AG04450 (cell line): ENCODE measurements around the gene ZNF592. TPM values are rescaled to one million over a fixed set of nuclear protein-coding genes. Genes with fewer than 3 reads are reported as not detected.
"Not testable (repeated sequence)": the region's sequence is repeated elsewhere in the genome, so short reads cannot be mapped to it uniquely, and the experiment has no call there.

Source experiments
- CTCF ChIA-PET: fragments of 300-600, 350-600 bp; formaldehyde crosslinking; extraction: SDS; loops from one replicate; lab custom pipeline; 2022; ENCODE audit warnings: antibody characterized with exemption, inconsistent platforms; lab: Charles Lee
- POLR2A ChIA-PET: fragments of 350-600 bp; formaldehyde crosslinking; extraction: SDS; loops from one replicate; lab custom pipeline; 2021; ENCODE audit warnings: antibody characterized with exemption, inconsistent platforms; lab: Yijun Ruan, JAX
- DNase-seq: peaks from one replicate; pipeline ENCODE4 v3.0.0-alpha.2; 2011; ENCODE audit warnings: low read depth, low spot score
- H3K27ac ChIP-seq: one replicate; pipeline ENCODE4 v1.5.1; 2012; ENCODE audit warnings: low read depth, low read length, control low read depth
- H3K27me3 ChIP-seq: one replicate; pipeline ENCODE4 v1.6.0; 2012; ENCODE audit warnings: low read length; ENCODE audit not compliant: control insufficient read depth, insufficient read depth
- H3K4me3 ChIP-seq: 2 replicates; pipeline ENCODE4 v1.5.1; 2011; ENCODE audit warnings: mild to moderate bottlenecking, low read depth, low read length, control low read depth
- H3K9me3 ChIP-seq: 2 replicates; pipeline ENCODE4 v1.5.1; 2012; ENCODE audit warnings: low read length; ENCODE audit not compliant: control insufficient read depth, insufficient read depth
- CTCF ChIP-seq: IDR thresholded peaks from 2 replicates; pipeline ENCODE4 v1.5.1; 2011; ENCODE audit warnings: low read depth, low read length, control low read depth, inconsistent platforms
- polyA plus RNA-seq: library from polyadenylated mRNA; depleted of rRNA; stranded (reverse); fragments of >200 nt; gene quantifications from 2 replicates; pipeline ENCODE4 v1.2.3, GENCODE V29; 2011

Gene ZNF592
- polyA plus RNA-seq, 1 experiment = 6.2 TPM

- DNase-seq = no peak
- no peak overlapping the region for H3K27ac ChIP-seq
- H3K9me3 ChIP-seq = no peaks in the 10 kb centered on the region
- POLR2A ChIA-PET = no interaction called here
- H3K27me3 ChIP-seq = no peaks in the 10 kb centered on the region
- no peak for TF ChIP-seq CTCF
- H3K4me3 ChIP-seq = no peak overlapping the region
- CTCF ChIA-PET = no interaction called here
These were observed 7.3 kb upstream of the ZNF592 start for GRCh38 chr15:84741121-84741520.

- no peaks in the 10 kb centered on the region; the same call in 1 of the 2 replicates for H3K9me3 ChIP-seq
- CTCF ChIA-PET = interaction anchor here (0.6 to 1.0 kb wide), 4 partner anchors 89 to 181 kb away, joined by 3 to 7 read pairs (median 4); partner anchors contain the start of genes NMB and WDR73
- no peak for TF ChIP-seq CTCF
- H3K4me3 ChIP-seq = peak overlapping the region; percentile 97
- POLR2A ChIA-PET = interaction anchor here (0.6 to 1.2 kb wide), 2 partner anchors 16 to 79 kb away, joined by 3 to 4 read pairs; no protein-coding TSS in a partner anchor
- no peak for DNase-seq
- H3K27ac ChIP-seq = peak overlapping the region; percentile 89
- H3K27me3 ChIP-seq = no peaks in the 10 kb centered on the region
These were observed 747 bp upstream of the ZNF592 start for GRCh38 chr15:84747416-84748273.

- Histone ChIP-seq H3K4me3 (peak overlapping the region; percentile 97), H3K9me3 (no peaks in the 10 kb centered on the region; the same call in 1 of the 2 replicates), H3K27me3 (no peaks in the 10 kb centered on the region), H3K27ac (no peak overlapping the region)
- ChIA-PET POLR2A (no interaction called here), CTCF (interaction anchor here (1.3 to 1.5 kb wide), 3 partner anchors 76 to 251 kb away, joined by 3 to 4 read pairs (median 4); no protein-coding TSS in a partner anchor)
- DNase-seq = no peak
- TF ChIP-seq CTCF = 0 out of 2 replicates have a peak, but pooled peaks have one; percentile 6
These were observed 959 bp downstream of the ZNF592 start for GRCh38 chr15:84749111-84749991.

GRCh38 chr15:84750583-84751092 lies 2.2 kb downstream of the ZNF592 start:
- ChIA-PET CTCF (no interaction called here), POLR2A (no interaction called here)
- TF ChIP-seq CTCF = no peak
- Histone ChIP-seq H3K4me3 (peak overlapping the region; percentile 12; the same call in 1 of the 2 replicates), H3K27ac (no peak overlapping the region), H3K27me3 (no peaks in the 10 kb centered on the region), H3K9me3 (no peaks in the 10 kb centered on the region; the same call in 1 of the 2 replicates)
- DNase-seq = no peak

- ChIA-PET POLR2A (interaction anchor here (0.8 to 1.1 kb wide), 2 partner anchors 9 to 20 kb away, joined by 3 read pairs; no protein-coding TSS in a partner anchor), CTCF (interaction anchor here (0.9 to 1.2 kb wide), 2 partner anchors 164 to 177 kb away, joined by 3 to 5 read pairs; no protein-coding TSS in a partner anchor)
- H3K4me3 ChIP-seq, H3K27ac ChIP-seq, H3K9me3 ChIP-seq, H3K27me3 ChIP-seq, DNase-seq: not testable (repeated sequence)
These were observed 3.3 kb downstream of the ZNF592 start for GRCh38 chr15:84751721-84752120.
